ENCODE data around the gene NR3C2.
A peak's percentile ranks its signal among the peaks of the same experiment; 100 is the strongest.

The NR3C2 gene

DNA sequence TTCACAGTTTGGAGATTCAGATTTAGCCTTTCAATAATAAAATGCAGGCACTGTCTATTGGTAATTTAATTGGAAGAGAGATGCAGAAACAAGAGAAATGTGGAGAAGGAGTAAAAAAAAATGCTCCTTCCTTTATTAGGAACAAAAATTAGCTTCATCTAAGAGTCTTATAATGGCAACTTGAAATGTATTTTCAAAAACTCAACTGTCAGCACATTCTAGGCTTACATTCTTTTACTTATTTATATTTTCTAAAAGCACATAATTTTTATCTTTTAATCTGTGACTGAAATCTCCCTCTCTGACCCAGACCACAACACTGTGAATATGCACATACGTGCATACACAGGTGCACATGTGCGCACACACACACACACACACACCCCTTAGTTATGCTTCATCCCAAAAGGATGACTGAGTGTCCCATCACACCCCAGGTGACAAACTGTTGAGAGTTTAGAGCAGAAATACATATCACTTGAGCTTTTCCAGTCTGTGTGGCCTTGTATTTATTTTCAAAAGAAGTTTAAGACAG lies 29.7 kb downstream of the NR3C2 start:
- Histone ChIP-seq H3K9ac (ENCODE audit: low read length in 5 of 5) (no peak overlapping the region), H3K36me3 (ENCODE audit: control insufficient read depth in 5 of 5, insufficient read depth in 5 of 5, low read length in 5 of 5) (no peaks in the 10 kb centered on the region), H3K27me3 (ENCODE audit: control insufficient read depth in 5 of 5, insufficient read depth in 4 of 5, low read length in 5 of 5) (no peaks in the 10 kb centered on the region), H3K4me1 (ENCODE audit: control insufficient read depth in 5 of 5, insufficient read depth in 5 of 5, low read length in 5 of 5) (peaks cover 0 to 10% (median 4%) of the 10 kb centered on the region in 5 donors), H3K9me3 (ENCODE audit: control insufficient read depth in 5 of 5, low read length in 5 of 5) (no peaks in the 10 kb centered on the region), H3K4me3 (ENCODE audit: low read depth in 1 of 5, low read length in 5 of 5) (no peak overlapping the region), H3K27ac (ENCODE audit: low read depth, low read length) (no peak overlapping the region)

DNA sequence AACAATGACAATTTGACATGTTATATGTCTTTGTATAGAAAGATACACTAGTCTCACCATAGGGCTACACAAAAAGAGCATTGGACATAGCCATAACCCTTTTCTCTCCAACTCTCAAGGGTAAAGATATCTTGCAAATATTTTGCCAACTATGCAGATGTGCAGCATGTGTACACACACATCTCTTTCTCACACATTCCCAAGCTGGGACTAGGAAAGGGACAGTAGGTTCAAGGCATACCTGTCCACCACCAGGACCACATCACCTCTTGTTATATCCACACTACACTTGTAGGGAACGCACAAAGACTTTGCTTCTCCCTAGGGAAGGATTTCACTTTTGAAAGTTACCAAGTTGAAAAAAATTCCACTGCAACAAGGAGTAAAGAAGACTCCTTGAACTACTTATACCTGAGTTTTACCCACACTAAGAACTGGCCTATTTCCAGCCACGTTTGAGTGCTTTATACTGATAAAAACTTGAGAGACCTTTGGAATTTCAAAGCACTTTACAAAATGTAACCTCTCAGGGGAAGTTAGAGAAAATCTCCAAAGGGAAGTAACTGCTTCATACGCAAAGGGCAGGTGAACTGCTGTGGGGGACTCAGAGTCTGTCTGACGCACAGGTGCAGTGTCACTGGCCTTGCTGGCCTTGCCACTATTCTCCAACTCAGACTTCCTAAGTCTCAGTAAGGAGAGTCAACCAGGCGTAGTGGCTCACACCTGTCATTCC lies 36.9 kb downstream of the NR3C2 start:
- H3K36me3 ChIP-seq (ENCODE audit: control insufficient read depth in 5 of 5, insufficient read depth in 5 of 5, low read length in 5 of 5): no peaks in the 10 kb centered on the region
- H3K9ac ChIP-seq (ENCODE audit: low read length in 5 of 5): no peak overlapping the region
- H3K27me3 ChIP-seq (ENCODE audit: control insufficient read depth in 5 of 5, insufficient read depth in 4 of 5, low read length in 5 of 5): no peaks in the 10 kb centered on the region
- no peak overlapping the region for H3K27ac ChIP-seq (ENCODE audit: low read depth, low read length)
- no peak overlapping the region for H3K4me3 ChIP-seq (ENCODE audit: low read depth in 1 of 5, low read length in 5 of 5)
- peaks cover 0 to 9% (median 4%) of the 10 kb centered on the region in 5 donors for H3K4me1 ChIP-seq (ENCODE audit: control insufficient read depth in 5 of 5, insufficient read depth in 5 of 5, low read length in 5 of 5)
- H3K9me3 ChIP-seq (ENCODE audit: control insufficient read depth in 5 of 5, low read length in 5 of 5): no peaks in the 10 kb centered on the region

DNA sequence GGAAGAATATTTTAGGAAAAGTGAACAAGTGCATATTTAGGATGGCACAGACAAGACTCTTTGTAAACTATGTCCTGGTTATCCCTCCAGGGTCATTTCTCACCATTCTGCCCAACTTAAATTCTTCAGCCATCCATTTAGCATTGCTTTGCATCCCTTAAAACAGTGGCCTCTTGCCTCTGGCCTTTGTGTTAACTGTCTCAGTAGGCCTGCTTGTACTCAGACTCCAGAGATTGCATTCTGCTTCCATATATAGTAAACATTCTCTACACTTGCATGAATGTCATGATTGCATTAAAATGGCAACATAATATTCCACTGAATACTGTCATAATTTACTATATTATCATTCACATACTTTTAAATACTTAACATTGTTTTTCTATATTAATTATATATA lies 43.2 kb downstream of the NR3C2 start:
- Histone ChIP-seq H3K4me3 (ENCODE audit: low read depth in 1 of 5, low read length in 5 of 5) (no peak overlapping the region), H3K36me3 (ENCODE audit: control insufficient read depth in 5 of 5, insufficient read depth in 5 of 5, low read length in 5 of 5) (no peaks in the 10 kb centered on the region), H3K9me3 (ENCODE audit: control insufficient read depth in 5 of 5, low read length in 5 of 5) (no peaks in the 10 kb centered on the region), H3K4me1 (ENCODE audit: control insufficient read depth in 5 of 5, insufficient read depth in 5 of 5, low read length in 5 of 5) (no peaks in the 10 kb centered on the region), H3K27ac (ENCODE audit: low read depth, low read length) (no peak overlapping the region), H3K27me3 (ENCODE audit: control insufficient read depth in 5 of 5, insufficient read depth in 4 of 5, low read length in 5 of 5) (no peaks in the 10 kb centered on the region), H3K9ac (ENCODE audit: low read length in 5 of 5) (no peak overlapping the region)

DNA sequence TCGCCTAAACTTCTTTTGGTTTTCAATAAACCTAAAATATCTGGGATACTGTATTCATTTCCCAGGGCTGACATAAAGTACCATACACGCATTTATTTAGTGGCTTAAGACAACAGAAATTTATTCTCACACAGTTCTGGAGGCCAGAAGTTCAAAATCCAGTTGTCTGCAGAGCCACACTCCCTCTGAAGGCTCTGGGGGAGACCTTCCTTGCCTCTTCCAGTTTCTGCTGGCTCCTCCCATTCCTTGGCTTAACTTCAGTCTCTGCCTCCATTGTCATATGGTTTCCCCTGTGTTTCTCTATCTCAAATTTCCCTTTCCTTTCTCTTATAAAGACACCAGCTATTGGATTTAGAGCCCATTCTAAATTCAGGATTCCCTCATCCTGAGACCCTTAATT lies 44.4 kb downstream of the NR3C2 start:
- no peak overlapping the region for H3K9ac ChIP-seq (ENCODE audit: low read length in 5 of 5)
- H3K27me3 ChIP-seq (ENCODE audit: control insufficient read depth in 5 of 5, insufficient read depth in 4 of 5, low read length in 5 of 5): no peaks in the 10 kb centered on the region
- no peak overlapping the region for H3K27ac ChIP-seq (ENCODE audit: low read depth, low read length)
- no peak overlapping the region for H3K4me3 ChIP-seq (ENCODE audit: low read depth in 1 of 5, low read length in 5 of 5)
- no peaks in the 10 kb centered on the region for H3K9me3 ChIP-seq (ENCODE audit: control insufficient read depth in 5 of 5, low read length in 5 of 5)
- H3K36me3 ChIP-seq (ENCODE audit: control insufficient read depth in 5 of 5, insufficient read depth in 5 of 5, low read length in 5 of 5): no peaks in the 10 kb centered on the region
- H3K4me1 ChIP-seq (ENCODE audit: control insufficient read depth in 5 of 5, insufficient read depth in 5 of 5, low read length in 5 of 5): no peaks in the 10 kb centered on the region

DNA sequence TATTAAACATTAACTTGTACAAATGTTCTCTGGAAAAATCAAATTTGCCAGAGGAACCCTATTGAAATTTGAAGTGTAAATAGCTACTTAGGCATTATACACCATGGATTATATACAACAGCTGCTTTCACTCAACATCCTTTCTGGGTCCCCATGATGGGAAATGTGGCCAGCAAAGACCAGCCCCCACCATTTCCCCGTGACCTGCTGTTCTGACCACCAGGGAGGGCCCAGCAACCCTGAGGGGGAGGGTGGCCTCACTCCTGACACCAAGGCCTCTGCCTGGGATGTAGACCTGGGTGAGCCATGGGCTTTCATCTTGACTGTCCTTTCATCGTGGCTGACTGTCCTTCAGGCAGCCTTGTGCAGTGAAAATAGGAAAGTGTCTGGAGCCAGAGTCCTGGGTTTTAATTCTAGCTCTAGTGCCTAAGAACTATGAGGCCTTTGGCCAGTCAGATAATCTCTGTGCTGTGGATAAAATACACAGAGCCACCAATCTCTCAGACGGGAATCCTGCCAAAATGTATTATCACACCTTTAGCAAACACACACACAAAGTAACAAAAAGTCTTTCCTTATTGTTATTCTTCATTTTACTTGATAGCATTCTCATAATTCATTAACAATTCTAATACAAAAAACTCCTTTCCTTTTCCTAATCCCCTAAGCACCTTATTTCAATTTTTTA lies 45.1 kb downstream of the NR3C2 start:
- Histone ChIP-seq H3K4me3 (ENCODE audit: low read depth in 1 of 5, low read length in 5 of 5) (no peak overlapping the region), H3K9ac (ENCODE audit: low read length in 5 of 5) (no peak overlapping the region), H3K36me3 (ENCODE audit: control insufficient read depth in 5 of 5, insufficient read depth in 5 of 5, low read length in 5 of 5) (no peaks in the 10 kb centered on the region), H3K27ac (ENCODE audit: low read depth, low read length) (no peak overlapping the region), H3K4me1 (ENCODE audit: control insufficient read depth in 5 of 5, insufficient read depth in 5 of 5, low read length in 5 of 5) (no peaks in the 10 kb centered on the region), H3K9me3 (ENCODE audit: control insufficient read depth in 5 of 5, low read length in 5 of 5) (no peaks in the 10 kb centered on the region), H3K27me3 (ENCODE audit: control insufficient read depth in 5 of 5, insufficient read depth in 4 of 5, low read length in 5 of 5) (no peaks in the 10 kb centered on the region)

DNA sequence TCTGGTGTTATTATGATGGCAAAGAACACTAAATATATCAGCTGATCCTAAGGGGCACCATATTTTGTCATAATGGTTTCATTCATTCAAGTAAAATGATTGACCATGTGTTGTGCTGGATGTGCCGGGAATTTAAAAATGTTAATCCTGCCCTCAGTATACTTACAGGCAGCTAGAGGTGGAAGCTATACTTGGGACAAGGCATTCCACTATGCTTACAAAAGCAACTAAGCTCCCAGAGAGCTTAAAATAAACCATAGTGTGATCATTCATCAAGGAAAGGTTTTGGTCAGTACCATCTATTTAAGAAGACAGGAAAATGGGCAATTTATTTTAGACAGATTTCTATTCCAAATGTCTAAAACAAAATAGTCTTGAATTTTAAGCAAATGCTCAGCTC lies 46.4 kb downstream of the NR3C2 start:
- Histone ChIP-seq H3K4me3 (ENCODE audit: low read depth in 1 of 5, low read length in 5 of 5) (no peak overlapping the region), H3K4me1 (ENCODE audit: control insufficient read depth in 5 of 5, insufficient read depth in 5 of 5, low read length in 5 of 5) (peaks cover 0 to 3% (median 0%) of the 10 kb centered on the region in 5 donors), H3K9ac (ENCODE audit: low read length in 5 of 5) (no peak overlapping the region), H3K36me3 (ENCODE audit: control insufficient read depth in 5 of 5, insufficient read depth in 5 of 5, low read length in 5 of 5) (no peaks in the 10 kb centered on the region), H3K9me3 (ENCODE audit: control insufficient read depth in 5 of 5, low read length in 5 of 5) (no peaks in the 10 kb centered on the region), H3K27ac (ENCODE audit: low read depth, low read length) (no peak overlapping the region), H3K27me3 (ENCODE audit: control insufficient read depth in 5 of 5, insufficient read depth in 4 of 5, low read length in 5 of 5) (no peaks in the 10 kb centered on the region)

DNA sequence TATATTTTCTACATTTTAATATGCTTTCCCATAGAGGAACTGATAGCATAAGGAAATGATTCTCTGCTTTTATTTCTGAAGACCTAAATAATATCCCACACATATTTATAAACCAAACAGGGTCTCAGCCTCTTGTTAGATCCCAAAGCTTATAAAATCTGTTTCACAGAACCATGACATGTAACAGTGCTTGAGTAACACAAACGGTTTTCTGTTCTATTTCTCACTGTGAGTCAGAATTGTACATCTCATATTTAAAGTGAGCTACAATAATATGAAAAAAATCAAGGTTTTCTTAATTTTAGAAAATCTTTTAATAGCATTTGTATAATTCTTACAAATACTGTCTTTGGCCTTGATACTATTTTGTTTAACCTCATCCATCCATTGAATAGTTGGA lies 51.2 kb downstream of the NR3C2 start:
- H3K9me3 ChIP-seq (ENCODE audit: control insufficient read depth in 5 of 5, low read length in 5 of 5): no peaks in the 10 kb centered on the region
- no peaks in the 10 kb centered on the region for H3K27me3 ChIP-seq (ENCODE audit: control insufficient read depth in 5 of 5, insufficient read depth in 4 of 5, low read length in 5 of 5)
- no peak overlapping the region for H3K27ac ChIP-seq (ENCODE audit: low read depth, low read length)
- H3K36me3 ChIP-seq (ENCODE audit: control insufficient read depth in 5 of 5, insufficient read depth in 5 of 5, low read length in 5 of 5): no peaks in the 10 kb centered on the region
- H3K9ac ChIP-seq (ENCODE audit: low read length in 5 of 5): no peak overlapping the region
- no peak overlapping the region for H3K4me3 ChIP-seq (ENCODE audit: low read depth in 1 of 5, low read length in 5 of 5)
- H3K4me1 ChIP-seq (ENCODE audit: control insufficient read depth in 5 of 5, insufficient read depth in 5 of 5, low read length in 5 of 5): peaks cover 0 to 3% (median 0%) of the 10 kb centered on the region in 5 donors

DNA sequence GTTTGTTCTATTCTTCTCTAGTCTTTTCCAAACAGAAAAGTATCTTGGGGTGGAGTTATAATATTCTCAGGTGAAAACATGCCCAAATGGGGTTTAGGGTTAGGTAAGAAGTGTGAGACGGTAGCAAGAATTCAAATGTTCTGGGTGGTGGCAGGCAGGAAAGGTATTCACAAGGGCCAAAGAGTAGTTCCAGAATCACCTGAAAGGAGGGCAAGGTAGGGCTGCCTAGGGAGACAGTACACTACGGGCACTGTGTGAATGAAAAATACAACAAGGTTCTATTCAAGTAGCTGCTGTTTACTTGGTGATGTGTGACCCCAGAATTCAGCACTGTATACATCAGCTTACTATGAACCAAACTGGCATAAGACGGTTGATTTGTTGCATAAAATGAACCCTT lies 51.9 kb downstream of the NR3C2 start:
- no peaks in the 10 kb centered on the region for H3K27me3 ChIP-seq (ENCODE audit: control insufficient read depth in 5 of 5, insufficient read depth in 4 of 5, low read length in 5 of 5)
- no peak overlapping the region for H3K9ac ChIP-seq (ENCODE audit: low read length in 5 of 5)
- H3K36me3 ChIP-seq (ENCODE audit: control insufficient read depth in 5 of 5, insufficient read depth in 5 of 5, low read length in 5 of 5): no peaks in the 10 kb centered on the region
- H3K4me3 ChIP-seq (ENCODE audit: low read depth in 1 of 5, low read length in 5 of 5): no peak overlapping the region
- no peak overlapping the region for H3K27ac ChIP-seq (ENCODE audit: low read depth, low read length)
- peaks cover 0 to 3% (median 0%) of the 10 kb centered on the region in 5 donors for H3K4me1 ChIP-seq (ENCODE audit: control insufficient read depth in 5 of 5, insufficient read depth in 5 of 5, low read length in 5 of 5)
- no peaks in the 10 kb centered on the region for H3K9me3 ChIP-seq (ENCODE audit: control insufficient read depth in 5 of 5, low read length in 5 of 5)

DNA sequence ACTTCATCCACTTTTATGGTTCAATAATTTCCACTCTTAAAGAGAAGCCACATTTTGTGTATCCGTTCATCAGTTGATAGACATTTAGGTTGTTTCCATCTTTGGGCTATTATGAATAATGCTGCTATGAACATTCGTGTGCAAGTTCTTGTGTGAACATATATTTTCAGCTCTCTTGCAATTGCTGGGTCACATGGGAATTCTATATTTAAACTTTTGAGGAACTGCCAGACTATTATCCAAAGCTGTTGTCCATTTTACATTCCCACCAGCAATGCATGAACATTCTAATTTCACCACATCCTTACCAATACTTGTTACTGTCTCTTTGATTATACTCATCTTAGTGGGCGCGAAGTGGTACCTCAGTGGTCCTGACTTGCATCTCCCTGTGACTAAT lies 61.9 kb downstream of the NR3C2 start:
- H3K4me1 ChIP-seq (ENCODE audit: control insufficient read depth in 5 of 5, insufficient read depth in 5 of 5, low read length in 5 of 5): peaks cover 0 to 3% (median 0%) of the 10 kb centered on the region in 5 donors
- H3K27ac ChIP-seq (ENCODE audit: low read depth, low read length): no peak overlapping the region
- no peaks in the 10 kb centered on the region for H3K27me3 ChIP-seq (ENCODE audit: control insufficient read depth in 5 of 5, insufficient read depth in 4 of 5, low read length in 5 of 5)
- no peak overlapping the region for H3K9ac ChIP-seq (ENCODE audit: low read length in 5 of 5)
- H3K4me3 ChIP-seq (ENCODE audit: low read depth in 1 of 5, low read length in 5 of 5): no peak overlapping the region
- H3K9me3 ChIP-seq (ENCODE audit: control insufficient read depth in 5 of 5, low read length in 5 of 5): no peaks in the 10 kb centered on the region
- no peaks in the 10 kb centered on the region for H3K36me3 ChIP-seq (ENCODE audit: control insufficient read depth in 5 of 5, insufficient read depth in 5 of 5, low read length in 5 of 5)

DNA sequence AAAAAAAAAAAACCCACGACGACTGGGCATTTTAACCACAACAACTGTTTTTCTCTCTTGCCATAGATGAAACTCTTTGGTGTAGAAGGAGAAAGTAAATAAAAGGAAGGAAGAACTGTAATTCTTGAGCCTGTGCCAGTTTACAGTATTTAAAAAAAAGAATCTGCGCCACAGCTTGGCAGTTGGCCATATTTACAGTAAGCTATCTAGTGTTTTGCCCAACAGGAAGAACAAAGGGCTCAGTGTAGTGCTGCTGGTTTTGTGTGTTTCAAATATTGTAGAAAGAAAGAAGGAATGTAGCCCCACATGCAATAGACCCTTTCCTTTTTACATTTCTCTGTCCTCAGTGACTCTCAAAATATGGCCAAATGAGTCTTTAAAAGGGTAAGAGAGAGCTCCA lies 66.1 kb downstream of the NR3C2 start:
- Histone ChIP-seq H3K27me3 (ENCODE audit: control insufficient read depth in 5 of 5, insufficient read depth in 4 of 5, low read length in 5 of 5) (no peaks in the 10 kb centered on the region), H3K36me3 (ENCODE audit: control insufficient read depth in 5 of 5, insufficient read depth in 5 of 5, low read length in 5 of 5) (no peaks in the 10 kb centered on the region), H3K4me3 (ENCODE audit: low read depth in 1 of 5, low read length in 5 of 5) (peak overlapping the region in 4 of 5 donors; percentile 34 to 58 (median 46)), H3K4me1 (ENCODE audit: control insufficient read depth in 5 of 5, insufficient read depth in 5 of 5, low read length in 5 of 5) (peaks cover 0 to 3% (median 0%) of the 10 kb centered on the region in 5 donors), H3K9me3 (ENCODE audit: control insufficient read depth in 5 of 5, low read length in 5 of 5) (no peaks in the 10 kb centered on the region), H3K9ac (ENCODE audit: low read length in 5 of 5) (peak overlapping the region in 1 of 5 donors; percentile 46), H3K27ac (ENCODE audit: low read depth, low read length) (no peak overlapping the region)

Measured in subcutaneous abdominal adipose tissue (tissue), 5 donors.